GM13977 (cell line): ENCODE results near the gene WWOX.

Experiments used
- DNase-seq: peaks from one replicate; pipeline ENCODE4 v3.0.0; 2012; ENCODE audit warnings: low spot score
- CTCF ChIP-seq: IDR thresholded peaks from 2 replicates; pipeline ENCODE4 v1.5.1; 2012; ENCODE audit warnings: mild to moderate bottlenecking, control low read depth; ENCODE audit not compliant: insufficient read depth; ENCODE audit errors: extremely low read depth, missing control alignments
- in situ Hi-C: fragments of 300-500 bp; cut with MboI; formaldehyde crosslinking; loops from one replicate; pipeline ENCODE4 v1.12.0; 2022; ENCODE audit warnings: low sequenced_read_pairs, low pct_unique_long_range_greater_than_20kb, mixed read lengths, inconsistent platforms; ENCODE audit not compliant: unreplicated experiment

Gene WWOX

DNA sequence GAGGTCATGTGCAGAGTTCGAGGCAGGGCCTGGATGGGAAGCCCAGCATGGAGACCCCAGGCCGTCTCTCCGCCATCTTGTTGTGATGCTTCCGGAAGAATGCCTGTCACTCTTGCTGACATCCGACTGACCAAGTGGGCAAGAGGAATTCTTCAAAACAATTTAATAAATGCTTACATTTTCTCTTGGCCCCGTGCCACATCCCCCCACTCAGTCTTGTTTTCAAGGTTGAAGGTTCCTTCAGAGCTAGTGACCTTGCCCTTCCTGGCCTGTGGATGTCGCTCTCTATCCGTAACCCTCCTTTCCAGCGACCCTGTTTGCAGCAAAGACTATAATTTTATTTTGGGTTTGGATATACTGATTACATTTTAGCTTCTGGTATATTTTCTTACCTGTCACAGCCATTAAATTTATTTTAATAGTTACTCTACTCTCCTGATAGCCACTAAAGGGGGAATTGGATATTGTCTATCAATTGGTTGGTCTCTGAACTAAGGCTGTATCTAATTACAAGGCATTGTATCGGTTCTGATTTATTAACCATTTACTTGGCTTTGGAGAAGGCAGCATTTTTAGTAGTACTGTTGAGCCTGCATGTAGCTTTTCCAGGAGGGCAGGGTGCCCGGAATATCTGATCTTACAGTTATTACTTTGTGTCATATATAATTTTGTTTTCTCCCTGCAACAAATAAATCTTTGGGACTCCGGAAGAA, 264.5 kb downstream of the WWOX start:
- no peak for TF ChIP-seq CTCF
- in situ Hi-C loops, result no loop called here
- DNase-seq, result no peak

DNA sequence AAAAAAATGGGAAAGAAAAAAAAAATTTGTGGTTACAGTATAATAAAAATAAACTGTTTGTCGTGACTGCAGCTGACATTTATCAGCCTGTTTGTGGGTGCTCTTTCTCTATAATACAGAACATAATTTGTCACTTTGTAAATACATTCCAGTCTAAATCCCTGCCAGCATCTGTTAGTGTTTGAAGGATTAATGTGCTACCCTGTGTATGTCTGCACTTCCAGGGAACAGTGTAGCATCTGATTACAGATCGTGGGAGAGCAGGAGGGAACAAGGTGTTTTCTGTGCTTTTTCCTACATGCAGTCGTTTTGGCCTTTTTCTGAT, 265.1 kb downstream of the WWOX start:
- TF ChIP-seq CTCF, result no peak
- no peak for DNase-seq
- in situ Hi-C loops, result no loop called here

GRCh38 chr16:78365366-78365765, 265.9 kb downstream of the WWOX start:
- DNase-seq, result no peak
- no peak for TF ChIP-seq CTCF
- in situ Hi-C loops, result no loop called here

DNA sequence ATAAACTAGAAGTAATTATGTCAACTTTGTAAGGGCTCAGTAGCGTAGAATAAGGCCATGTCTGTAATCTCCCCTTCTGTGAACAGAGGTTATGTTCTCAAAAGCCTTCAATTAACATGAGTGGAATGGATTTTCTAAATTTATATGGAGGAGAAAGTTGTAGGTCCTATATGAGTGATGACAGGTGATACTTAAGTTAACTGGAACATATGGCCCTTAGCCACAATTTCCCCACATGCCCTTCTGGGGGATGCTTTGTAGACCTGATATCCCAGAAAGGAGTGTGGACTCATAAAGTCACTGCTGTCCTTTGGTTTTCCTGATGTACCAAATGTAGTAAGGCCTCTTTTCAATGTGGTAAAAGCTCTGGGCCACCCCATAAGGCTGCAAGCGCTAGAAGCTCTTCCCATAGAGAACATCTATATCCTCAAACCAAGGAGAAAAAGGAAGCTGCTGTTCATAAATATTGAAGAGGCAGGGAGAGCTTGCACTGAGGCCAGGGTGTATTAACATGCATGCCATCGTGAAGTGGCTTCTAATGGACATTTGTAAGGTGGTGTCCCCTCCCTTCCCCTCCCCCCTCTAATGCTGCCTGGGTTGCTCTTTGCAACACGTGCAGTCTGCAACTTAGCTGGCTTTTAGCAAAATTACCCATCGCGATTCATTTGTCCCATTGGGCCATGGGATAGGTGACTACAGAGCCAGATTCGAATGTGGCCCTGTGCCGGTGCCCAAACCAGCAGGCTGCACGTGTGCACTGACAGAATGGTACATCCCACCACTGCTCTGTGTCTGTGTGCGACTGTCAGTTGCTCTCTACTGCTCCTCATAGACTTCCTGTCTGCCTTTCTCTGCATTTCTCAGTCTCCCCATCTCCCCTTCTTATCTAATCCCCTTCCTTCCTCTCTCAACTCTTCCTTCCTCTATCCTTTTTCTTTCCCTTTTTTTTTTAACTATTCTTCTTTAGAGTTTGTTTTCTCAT, 269.0 kb downstream of the WWOX start:
- in situ Hi-C loops, result no loop called here
- TF ChIP-seq CTCF, result no peak
- no peak for DNase-seq

DNA sequence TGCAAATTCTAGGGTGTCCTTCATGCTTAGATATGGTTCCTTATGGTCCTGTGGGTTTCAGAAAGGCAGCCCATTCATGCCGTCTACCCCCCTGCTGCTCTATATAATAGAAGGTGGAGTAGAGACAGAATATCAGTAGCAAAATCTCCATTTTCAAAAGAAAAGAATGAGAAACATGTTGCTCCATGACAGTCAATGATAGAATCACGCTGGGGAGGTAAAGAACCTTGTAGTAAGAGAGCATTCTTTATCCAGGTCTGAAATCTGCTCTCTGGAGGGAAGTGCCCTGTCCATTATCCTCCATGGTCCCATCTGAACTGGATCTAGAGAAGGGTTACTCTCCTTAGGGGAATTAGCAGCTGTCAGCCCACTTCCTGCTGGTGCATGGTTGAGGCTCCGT, 272.8 kb downstream of the WWOX start:
- in situ Hi-C loops, result no loop called here
- no peak for DNase-seq
- no peak for TF ChIP-seq CTCF

- in situ Hi-C loops, result no loop called here
- no peak for TF ChIP-seq CTCF
- no peak for DNase-seq
These were observed 275.7 kb downstream of the WWOX start for GRCh38 chr16:78375055-78375679.
